Cardiac muscle cell (in vitro differentiated cells and primary cell): ENCODE results near the gene LYRM1. TPM values are rescaled to one million over a fixed set of nuclear protein-coding genes. Genes with fewer than 3 reads are reported as not detected.

ENCODE experiments used
- DNase-seq, 2 donors: peaks; one replicate each; pipeline versions ENCODE4 v3.0.0 to v3.0.0-alpha.2; 2010 to 2017; ENCODE audit warnings: low read depth in 1 of 2, low spot score in 1 of 2
- H3K27ac ChIP-seq: fragments of 200-600 bp; sonication (generic); 2 replicates; pipeline ENCODE4 v1.5.1; 2016
- H3K27me3 ChIP-seq: fragments of 200-600 bp; sonication (generic); 2 replicates; pipeline ENCODE4 v1.6.0; 2016; ENCODE audit warnings: control low read depth
- H3K36me3 ChIP-seq: fragments of 200-600 bp; sonication (generic); 2 replicates; pipeline ENCODE4 v1.5.1; 2016; ENCODE audit warnings: control low read depth
- H3K4me1 ChIP-seq: fragments of 200-600 bp; sonication (generic); 2 replicates; pipeline ENCODE4 v1.8.1; 2017; ENCODE audit warnings: low read depth, mild to moderate bottlenecking, mixed run types
- H3K4me3 ChIP-seq: fragments of 200-600 bp; sonication (generic); 2 replicates; pipeline ENCODE4 v1.5.1; 2016; ENCODE audit warnings: mild to moderate bottlenecking
- H3K9me3 ChIP-seq: fragments of 200-600 bp; sonication (generic); 2 replicates; pipeline ENCODE4 v1.5.1; 2017; ENCODE audit warnings: low read depth, mild to moderate bottlenecking, control low read depth
- CTCF ChIP-seq: IDR thresholded peaks from 2 replicates; pipeline ENCODE4 v1.5.1; 2012; ENCODE audit warnings: low read depth, mild to moderate bottlenecking, low read length
- polyA plus RNA-seq: library from polyadenylated mRNA; unstranded; fragments of >200 nt; fragmentation: Nextera tagmentation; extraction: Ambion mirVana; gene quantifications from 2 replicates; pipeline ENCODE4 v1.2.1, GENCODE V29; 2016
- total RNA-seq: library from RNA; depleted of rRNA; stranded (reverse); fragments of >200 nt; gene quantifications from 2 replicates; pipeline ENCODE4 v1.2.3, GENCODE V29; 2016

The LYRM1 gene
- total and polyA plus RNA-seq, 2 experiments from 2014 or later = 37.3 to 42.6 TPM

- Histone ChIP-seq H3K27ac (no peak overlapping the region), H3K4me3 (no peak overlapping the region), H3K36me3 (no peaks in the 10 kb centered on the region), H3K9me3 (no peaks in the 10 kb centered on the region), H3K27me3 (no peaks in the 10 kb centered on the region), H3K4me1 (peaks cover 5% of the 10 kb centered on the region)
- no peak for DNase-seq
- TF ChIP-seq CTCF = no peak
Observed at GRCh38 chr16:20946015-20946629, 45.6 kb downstream of the LYRM1 start.

- Histone ChIP-seq H3K36me3 (no peaks in the 10 kb centered on the region), H3K27me3 (no peaks in the 10 kb centered on the region), H3K9me3 (no peaks in the 10 kb centered on the region), H3K4me1 (peaks cover 5% of the 10 kb centered on the region), H3K4me3 (no peak overlapping the region), H3K27ac (no peak overlapping the region)
- DNase-seq = no peak
- TF ChIP-seq CTCF = no peak
Observed at GRCh38 chr16:20948444-20948843, 47.9 kb downstream of the LYRM1 start.

GRCh38 chr16:20949660-20950059 is 49.1 kb downstream of the LYRM1 start:
- H3K9me3 ChIP-seq = no peaks in the 10 kb centered on the region
- H3K27me3 ChIP-seq = no peaks in the 10 kb centered on the region
- H3K4me3 ChIP-seq = no peak overlapping the region
- DNase-seq = no peak
- H3K27ac ChIP-seq = no peak overlapping the region
- H3K36me3 ChIP-seq = no peaks in the 10 kb centered on the region
- peaks cover 5% of the 10 kb centered on the region for H3K4me1 ChIP-seq
- no peak for TF ChIP-seq CTCF

GRCh38 chr16:20950294-20950693 is 49.7 kb downstream of the LYRM1 start:
- H3K27me3 ChIP-seq = no peaks in the 10 kb centered on the region
- no peak for TF ChIP-seq CTCF
- peaks cover 5% of the 10 kb centered on the region for H3K4me1 ChIP-seq
- H3K9me3 ChIP-seq = no peaks in the 10 kb centered on the region
- no peak overlapping the region for H3K4me3 ChIP-seq
- no peak overlapping the region for H3K27ac ChIP-seq
- no peaks in the 10 kb centered on the region for H3K36me3 ChIP-seq
- DNase-seq = no peak

GRCh38 chr16:20952139-20952920 is 51.8 kb downstream of the LYRM1 start:
- DNase-seq = no peak
- Histone ChIP-seq H3K27ac (no peak overlapping the region), H3K9me3 (no peaks in the 10 kb centered on the region), H3K4me3 (no peak overlapping the region), H3K27me3 (no peaks in the 10 kb centered on the region), H3K4me1 (no peaks in the 10 kb centered on the region), H3K36me3 (no peaks in the 10 kb centered on the region)
- no peak for TF ChIP-seq CTCF
